GM12878 (cell line): ENCODE results near the gene PTPN12. TPM values are rescaled to one million over a fixed set of nuclear protein-coding genes. Genes with fewer than 3 reads are reported as not detected.

Source experiments
- ATAC-seq: fragments of 200-7000 bp; cut with Tn5 transposase; 3 replicates; pipeline ENCODE4 v1.9.1; 2020; ENCODE audit warnings: mild to moderate bottlenecking, moderate library complexity
- BruUV-seq: library from RNA; stranded (reverse); fragments of 400-500 nt; replicated peaks from 2 replicates; lab custom pipeline; 2021; lab: Mats Ljungman, UMichigan
- CTCF ChIA-PET: fragments of 300-600 bp; sonication (Branson Sonifier 250); formaldehyde crosslinking; extraction: SDS; loops from one replicate; lab custom pipeline; 2021; ENCODE audit warnings: inconsistent platforms; lab: Yijun Ruan, JAX
- POLR2A ChIA-PET: fragments of 350-600 bp; formaldehyde crosslinking; extraction: SDS; loops from one replicate; lab custom pipeline; 2021; ENCODE audit warnings: inconsistent platforms; lab: Charles Lee
- RAD21 ChIA-PET: fragments of 300-600 bp; sonication (Branson Sonifier 250); formaldehyde crosslinking; loops from one replicate; lab custom pipeline; 2023; ENCODE audit warnings: antibody characterized with exemption; ENCODE audit not compliant: unreplicated experiment; lab: Charles Lee
- SMC1A ChIA-PET: fragments of 300-600 bp; sonication (Branson Sonifier 250); formaldehyde crosslinking; loops from one replicate; lab custom pipeline; 2023; ENCODE audit not compliant: unreplicated experiment, uncharacterized antibody; lab: Charles Lee
- DNase-seq: peaks from one replicate; pipeline ENCODE4 v3.0.0-alpha.2; 2011; ENCODE audit warnings: low read depth, low spot score
- FAIRE-seq: peaks from 3 replicates; lab custom pipeline; 2011; peaks lifted over from hg19 to GRCh38; lab: Jason Lieb, UNC
- H2AFZ ChIP-seq: 2 replicates; pipeline ENCODE4 v1.6.0; 2011; ENCODE audit warnings: low read depth, low read length, control low read depth; ENCODE audit not compliant: control insufficient read depth
- H3K27ac ChIP-seq: 2 replicates; pipeline ENCODE4 v1.5.1; 2011; ENCODE audit warnings: control low read depth; ENCODE audit not compliant: control insufficient read depth, insufficient read depth
- H3K27me3 ChIP-seq, 2 experiments: replicated peaks in 1 of 2; 2 replicates each; pipeline versions ENCODE4 v1.6.0 to v1.6.1; 2011; ENCODE audit warnings: low read length in 1 of 2; ENCODE audit not compliant: control insufficient read depth in 2 of 2, insufficient read depth in 2 of 2
- H3K36me3 ChIP-seq, 2 experiments: 2 replicates each; pipeline ENCODE4 v1.5.1; 2011; ENCODE audit warnings: low read length in 1 of 2; ENCODE audit not compliant: control insufficient read depth in 2 of 2, insufficient read depth in 2 of 2
- H3K4me1 ChIP-seq: 2 replicates; pipeline ENCODE4 v1.6.1; 2011; ENCODE audit warnings: mild to moderate bottlenecking, low read length, moderate library complexity, mixed read lengths; ENCODE audit not compliant: control insufficient read depth, insufficient read depth
- H3K4me2 ChIP-seq: 2 replicates; pipeline ENCODE4 v1.6.0; 2011; ENCODE audit warnings: control low read depth; ENCODE audit not compliant: control insufficient read depth, insufficient read depth
- H3K4me3 ChIP-seq: fragments of 200-600 bp; sonication (generic); 2 replicates; pipeline ENCODE4 v1.5.1; 2016
- H3K79me2 ChIP-seq: 2 replicates; pipeline ENCODE4 v1.6.0; 2011; ENCODE audit warnings: low read length; ENCODE audit not compliant: control insufficient read depth, insufficient read depth
- H3K9ac ChIP-seq: 2 replicates; pipeline ENCODE4 v1.8.0; 2011; ENCODE audit warnings: low read length, control low read depth, mixed read lengths; ENCODE audit not compliant: control insufficient read depth, insufficient read depth
- H3K9me3 ChIP-seq: replicated peaks from 3 replicates; pipeline ENCODE4 v1.5.1; 2011; ENCODE audit warnings: mild to moderate bottlenecking, low read length; ENCODE audit not compliant: control insufficient read depth, insufficient read depth
- H4K20me1 ChIP-seq: 2 replicates; pipeline ENCODE4 v1.6.0; 2011; ENCODE audit not compliant: control insufficient read depth, insufficient read depth
- BCLAF1 ChIP-seq: fragments of 450-650 bp; IDR thresholded peaks from 2 replicates; pipeline ENCODE4 v1.6.1; 2017; ENCODE audit warnings: antibody characterized with exemption, mild to moderate bottlenecking, moderate library complexity
- BMI1 ChIP-seq: fragments of 450-650 bp; IDR thresholded peaks from 2 replicates; pipeline ENCODE4 v1.6.1; 2016; ENCODE audit warnings: mild to moderate bottlenecking, moderate library complexity, borderline replicate concordance
- CUX1 ChIP-seq: IDR thresholded peaks from 2 replicates; pipeline ENCODE4 v1.6.1; 2012; ENCODE audit warnings: improper control_type of control experiment, low read depth, low read length; ENCODE audit not compliant: insufficient replicate concordance
- IKZF2 ChIP-seq, 2 experiments: fragments of 450-650 bp; IDR thresholded peaks; 2 replicates each; pipeline ENCODE4 v1.6.1; 2017; ENCODE audit warnings: mild to moderate bottlenecking in 2 of 2, moderate library complexity in 2 of 2
- RUNX3 ChIP-seq: IDR thresholded peaks from 2 replicates; pipeline ENCODE4 v1.6.1; 2012; ENCODE audit warnings: low read length, inconsistent platforms
- WGBS: methylation state at CpG from one replicate; pipeline ENCODE4 v1.1.6; 2016; ENCODE audit warnings: low lambda C conversion rate; ENCODE audit not compliant: insufficient replicate concordance, insufficient coverage; ENCODE audit errors: missing lambda C conversion rate; 5-methylcytosine and 5-hydroxymethylcytosine counted together
- in situ Hi-C: fragments of 300-500 bp; cut with MboI; formaldehyde crosslinking; loops from 9 replicates; pipeline ENCODE4 v1.14.3; 2018; ENCODE audit warnings: mixed read lengths
- intact Hi-C: fragments of 100-400 bp; cut with micrococcal nuclease; formaldehyde crosslinking; loops from one replicate; pipeline ENCODE4 v1.14.2; 2022; ENCODE audit not compliant: unreplicated experiment
- polyA plus RNA-seq, 11 experiments: library from polyadenylated mRNA; depleted of rRNA in 4 of 11; unstranded in 6 of 11; stranded (reverse) in 5 of 11; fragments of >200 nt; fragmentation: Nextera tagmentation in 4 of 11; fragmentation: Illumina TruSeq in 1 of 11; extraction: Ambion mirVana in 4 of 11; extraction: Trizol in 1 of 11; gene quantifications; 1 replicate in 1 of 11; 2 replicates in 10 of 11; pipeline versions ENCODE4 v1.2.1 to v1.2.3, GENCODE V29; 2011 to 2016; ENCODE audit warnings: inconsistent platforms in 2 of 11, missing spikeins in 2 of 11, low read depth in 1 of 11
- total RNA-seq, 4 experiments: library from RNA; depleted of rRNA in 3 of 4; stranded (reverse); fragments of >200 nt in 3 of 4; fragmentation: Illumina TruSeq in 1 of 4; extraction: Trizol in 1 of 4; gene quantifications; 2 replicates each; pipeline versions ENCODE4 v1.2.1 to v1.2.3, GENCODE V29; 2013 to 2021
- TF ChIP-seq, protein P1 (sequence below): fragments of 450-650 bp; IDR thresholded peaks from 2 replicates; pipeline ENCODE4 v1.6.1; 2017; ENCODE audit warnings: mild to moderate bottlenecking, moderate library complexity

The PTPN12 gene
- total and polyA plus RNA-seq, 10 of the 15 experiments (the other 5 are each of a cell fraction or from before 2014, with no cell fraction given): 6.6 to 52.9 (median 17.4) TPM

DNA sequence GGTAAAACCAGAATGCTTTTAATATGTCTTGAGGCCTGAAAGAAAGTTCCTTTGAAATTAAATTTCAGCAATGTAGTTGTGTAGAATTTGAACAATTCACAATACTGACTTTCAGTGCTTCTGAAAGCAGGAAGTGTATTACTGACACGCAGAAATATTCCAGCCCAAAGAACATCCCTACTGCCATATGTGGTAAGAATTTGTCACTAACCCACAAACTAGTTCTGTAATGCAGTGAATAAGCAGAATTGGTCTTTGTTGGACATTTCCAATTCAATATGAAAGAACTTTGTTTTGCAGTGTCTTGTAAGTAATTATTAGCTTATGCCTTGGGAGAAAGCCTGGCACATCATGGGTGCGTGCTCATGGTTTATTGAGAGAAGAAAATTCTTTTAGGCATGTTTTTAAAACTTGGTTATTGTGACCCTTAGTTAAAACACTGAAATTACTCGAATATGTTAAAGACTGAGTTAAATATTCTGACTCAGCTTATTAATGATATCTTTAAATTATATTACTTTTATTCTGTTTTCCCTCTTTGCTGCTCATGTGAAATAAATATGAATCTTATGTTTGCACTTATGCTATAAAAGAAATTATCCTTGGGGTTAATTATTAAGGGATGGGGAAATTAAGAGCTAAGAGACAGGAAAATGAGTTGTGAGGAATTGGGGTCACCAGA is 33.4 kb downstream of the PTPN12 start:
- BruUV-seq: no TSS peak
- H3K27ac ChIP-seq: peak overlapping the region; percentile 38; the same call in 1 of the 2 replicates
- H3K79me2 ChIP-seq: peaks cover 8% of the 10 kb centered on the region
- in situ Hi-C loops: no loop called here
- SMC1A ChIA-PET: interaction anchor here (1.0 kb wide), 2 partner anchors 28 to 104 kb away, joined by 3 to 4 read pairs; no protein-coding TSS in a partner anchor
- H3K9me3 ChIP-seq: no peaks in the 10 kb centered on the region
- H3K4me2 ChIP-seq: no peak overlapping the region
- CTCF ChIA-PET: interaction anchor here (1.2 kb wide), 1 partner anchor 17 kb away, joined by 3 read pairs; no protein-coding TSS in a partner anchor
- RAD21 ChIA-PET: interaction anchor here (1.3 kb wide), 1 partner anchor 28 kb away, joined by 3 read pairs; no protein-coding TSS in a partner anchor
- H4K20me1 ChIP-seq: no peaks in the 10 kb centered on the region
- H3K27me3 ChIP-seq: no peaks in the 10 kb centered on the region
- DNase-seq (no peak), ATAC-seq (peak; percentile 79), FAIRE-seq (peak; percentile 69)
- WGBS: 82% methylated on average over 3 of the region's 3 CpGs
- H3K36me3 ChIP-seq: peaks cover 0 to 4% of the 10 kb centered on the region in 2 experiments; a peak in 3 of 4 replicates
- no peak overlapping the region; the same call in 1 of the 2 replicates for H3K9ac ChIP-seq
- no peak overlapping the region for H2AFZ ChIP-seq
- no peak overlapping the region for H3K4me3 ChIP-seq
- POLR2A ChIA-PET: interaction anchor here (1.0 kb wide), 1 partner anchor 34 kb away, joined by 4 read pairs; no protein-coding TSS in a partner anchor
- H3K4me1 ChIP-seq: peaks cover 11% of the 10 kb centered on the region
- intact Hi-C loops: no loop called here
- peak; percentile 59 for TF ChIP-seq RUNX3
- no peak for TF ChIP-seq BCLAF1
- no peak for TF ChIP-seq BMI1
- TF ChIP-seq CUX1: no peak
- TF ChIP-seq, protein P1, sequence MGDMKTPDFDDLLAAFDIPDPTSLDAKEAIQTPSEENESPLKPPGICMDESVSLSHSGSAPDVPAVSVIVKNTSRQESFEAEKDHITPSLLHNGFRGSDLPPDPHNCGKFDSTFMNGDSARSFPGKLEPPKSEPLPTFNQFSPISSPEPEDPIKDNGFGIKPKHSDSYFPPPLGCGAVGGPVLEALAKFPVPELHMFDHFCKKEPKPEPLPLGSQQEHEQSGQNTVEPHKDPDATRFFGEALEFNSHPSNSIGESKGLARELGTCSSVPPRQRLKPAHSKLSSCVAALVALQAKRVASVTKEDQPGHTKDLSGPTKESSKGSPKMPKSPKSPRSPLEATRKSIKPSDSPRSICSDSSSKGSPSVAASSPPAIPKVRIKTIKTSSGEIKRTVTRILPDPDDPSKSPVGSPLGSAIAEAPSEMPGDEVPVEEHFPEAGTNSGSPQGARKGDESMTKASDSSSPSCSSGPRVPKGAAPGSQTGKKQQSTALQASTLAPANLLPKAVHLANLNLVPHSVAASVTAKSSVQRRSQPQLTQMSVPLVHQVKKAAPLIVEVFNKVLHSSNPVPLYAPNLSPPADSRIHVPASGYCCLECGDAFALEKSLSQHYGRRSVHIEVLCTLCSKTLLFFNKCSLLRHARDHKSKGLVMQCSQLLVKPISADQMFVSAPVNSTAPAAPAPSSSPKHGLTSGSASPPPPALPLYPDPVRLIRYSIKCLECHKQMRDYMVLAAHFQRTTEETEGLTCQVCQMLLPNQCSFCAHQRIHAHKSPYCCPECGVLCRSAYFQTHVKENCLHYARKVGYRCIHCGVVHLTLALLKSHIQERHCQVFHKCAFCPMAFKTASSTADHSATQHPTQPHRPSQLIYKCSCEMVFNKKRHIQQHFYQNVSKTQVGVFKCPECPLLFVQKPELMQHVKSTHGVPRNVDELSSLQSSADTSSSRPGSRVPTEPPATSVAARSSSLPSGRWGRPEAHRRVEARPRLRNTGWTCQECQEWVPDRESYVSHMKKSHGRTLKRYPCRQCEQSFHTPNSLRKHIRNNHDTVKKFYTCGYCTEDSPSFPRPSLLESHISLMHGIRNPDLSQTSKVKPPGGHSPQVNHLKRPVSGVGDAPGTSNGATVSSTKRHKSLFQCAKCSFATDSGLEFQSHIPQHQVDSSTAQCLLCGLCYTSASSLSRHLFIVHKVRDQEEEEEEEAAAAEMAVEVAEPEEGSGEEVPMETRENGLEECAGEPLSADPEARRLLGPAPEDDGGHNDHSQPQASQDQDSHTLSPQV: no peak
- TF ChIP-seq IKZF2 (IDR thresholded peaks at IDR 0.05): peak in 1 of 2 experiments; percentile 18; a peak in 1 of 4 replicates
